DOHH2 (cell line): ENCODE measurements around the gene YBX2.
A peak's percentile ranks its signal among the peaks of the same experiment; 100 is the strongest.

ENCODE experiments used
- H3F3A ChIP-seq: fragments of 200-600 bp; sonication (generic), shearing (Covaris generic); 2 replicates; pipeline ENCODE4 v1.6.0; 2016; ENCODE audit warnings: antibody characterized with exemption, mild to moderate bottlenecking; ENCODE audit not compliant: control insufficient read depth, insufficient read depth
- H3K27ac ChIP-seq: fragments of 200-600 bp; sonication (generic); 2 replicates; pipeline ENCODE4 v1.5.1; 2014; ENCODE audit warnings: low read depth, mild to moderate bottlenecking, low read length, moderate library complexity
- H3K27me3 ChIP-seq: fragments of 200-600 bp; sonication (generic); 2 replicates; pipeline ENCODE4 v1.6.1; 2014; ENCODE audit warnings: mild to moderate bottlenecking, low read length, mixed read lengths; ENCODE audit not compliant: control insufficient read depth
- H3K36me3 ChIP-seq: fragments of 200-600 bp; sonication (generic); 2 replicates; pipeline ENCODE4 v1.6.1; 2014; ENCODE audit warnings: mild to moderate bottlenecking, low read length, moderate library complexity, mixed read lengths; ENCODE audit not compliant: control insufficient read depth
- H3K4me1 ChIP-seq: fragments of 200-600 bp; sonication (generic); 2 replicates; pipeline ENCODE4 v1.6.1; 2014; ENCODE audit warnings: mild to moderate bottlenecking, low read length, mixed read lengths; ENCODE audit not compliant: control insufficient read depth
- H3K4me2 ChIP-seq: fragments of 200-600 bp; sonication (generic); 2 replicates; pipeline ENCODE4 v1.6.0; 2014; ENCODE audit warnings: mild to moderate bottlenecking, low read length, moderate library complexity
- H3K4me3 ChIP-seq: fragments of 200-600 bp; sonication (generic); 2 replicates; pipeline ENCODE4 v1.5.1; 2014; ENCODE audit warnings: mild to moderate bottlenecking, low read length, mixed read lengths
- H3K79me2 ChIP-seq: fragments of 200-600 bp; sonication (generic); 2 replicates; pipeline ENCODE4 v1.6.1; 2014; ENCODE audit warnings: mild to moderate bottlenecking, low read length, mixed read lengths; ENCODE audit not compliant: control insufficient read depth
- H3K9me2 ChIP-seq: fragments of 200-600 bp; sonication (generic); replicated peaks from 2 replicates; pipeline ENCODE4 v1.6.1; 2014; ENCODE audit warnings: mild to moderate bottlenecking, low read length, mixed read lengths; ENCODE audit not compliant: control insufficient read depth
- H3K9me3 ChIP-seq: fragments of 200-600 bp; sonication (generic); 2 replicates; pipeline ENCODE4 v1.6.1; 2014; ENCODE audit warnings: antibody characterized with exemption, low read length, mixed read lengths; ENCODE audit not compliant: control insufficient read depth, insufficient read depth
- H4K20me1 ChIP-seq: fragments of 200-600 bp; sonication (generic); 2 replicates; pipeline ENCODE4 v1.6.0; 2014; ENCODE audit warnings: low read depth, mild to moderate bottlenecking, antibody characterized with exemption, low read length, moderate library complexity; ENCODE audit not compliant: control insufficient read depth, insufficient read depth
- CTCF ChIP-seq: fragments of 200-600 bp; sonication (generic); IDR thresholded peaks from one replicate; pipeline ENCODE4 v1.5.1; 2014; ENCODE audit warnings: antibody characterized with exemption, mild to moderate bottlenecking, low read depth, low read length; ENCODE audit not compliant: poor library complexity, severe bottlenecking
- EZH2phosphoT487 ChIP-seq: fragments of 200-600 bp; sonication (generic); IDR thresholded peaks from 2 replicates; pipeline ENCODE4 v1.6.1; 2017; ENCODE audit warnings: borderline replicate concordance, mild to moderate bottlenecking, antibody characterized with exemption, low read length, moderate library complexity, mixed read lengths

Gene YBX2

DNA sequence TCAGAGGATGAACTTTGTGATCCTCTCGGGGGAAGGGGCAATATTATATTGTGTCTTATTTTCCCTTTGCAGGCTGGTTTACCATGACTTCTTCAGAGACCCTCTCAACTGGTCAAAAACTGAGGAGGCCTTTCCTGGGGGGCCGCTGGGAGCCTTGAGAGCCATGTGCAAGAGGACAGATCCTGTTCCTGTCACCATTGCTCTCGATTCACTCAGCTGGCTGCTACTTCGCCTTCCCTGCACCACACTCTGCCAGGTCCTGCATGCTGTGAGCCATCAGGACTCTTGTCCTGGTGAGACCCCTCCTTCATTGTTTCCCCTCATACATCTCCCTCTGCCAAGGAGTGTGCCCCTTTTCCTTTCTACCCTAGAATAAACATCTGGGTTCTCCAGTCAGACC, 39.9 kb downstream of the YBX2 start:
- H3K36me3 ChIP-seq, result peaks cover 65% of the 10 kb centered on the region
- no peak overlapping the region for H3K4me2 ChIP-seq
- H3K27ac ChIP-seq, result no peak overlapping the region
- H3K9me3 ChIP-seq, result no peaks in the 10 kb centered on the region
- no peaks in the 10 kb centered on the region for H3K9me2 ChIP-seq
- TF ChIP-seq CTCF (no peak), EZH2phosphoT487 (no peak)
- no peaks in the 10 kb centered on the region for H3K27me3 ChIP-seq
- H4K20me1 ChIP-seq, result 0 out of 2 replicates have a peak, but pooled peaks cover 6% of the 10 kb centered on the region
- H3K4me1 ChIP-seq, result peaks cover 16% of the 10 kb centered on the region
- H3K4me3 ChIP-seq, result no peak overlapping the region
- H3K79me2 ChIP-seq, result peaks cover 39% of the 10 kb centered on the region
- peaks cover 2% of the 10 kb centered on the region; the same call in 1 of the 2 replicates for H3F3A ChIP-seq

- Histone ChIP-seq H3K36me3 (peaks cover 62% of the 10 kb centered on the region), H3K4me3 (peak overlapping the region; percentile 88), H3K9me3 (no peaks in the 10 kb centered on the region), H3K27me3 (no peaks in the 10 kb centered on the region), H3K4me2 (peak overlapping the region; percentile 77), H3K27ac (peak overlapping the region; percentile 83; the same call in 1 of the 2 replicates), H3K9me2 (no peaks in the 10 kb centered on the region), H4K20me1 (peaks cover 13% of the 10 kb centered on the region; the same call in 1 of the 2 replicates), H3K4me1 (peaks cover 25% of the 10 kb centered on the region), H3F3A (no peaks in the 10 kb centered on the region), H3K79me2 (peaks cover 54% of the 10 kb centered on the region)
- TF ChIP-seq EZH2phosphoT487 (no peak), CTCF (no peak)
Observed at GRCh38 chr17:7253082-7253481, 41.4 kb downstream of the YBX2 start.

DNA sequence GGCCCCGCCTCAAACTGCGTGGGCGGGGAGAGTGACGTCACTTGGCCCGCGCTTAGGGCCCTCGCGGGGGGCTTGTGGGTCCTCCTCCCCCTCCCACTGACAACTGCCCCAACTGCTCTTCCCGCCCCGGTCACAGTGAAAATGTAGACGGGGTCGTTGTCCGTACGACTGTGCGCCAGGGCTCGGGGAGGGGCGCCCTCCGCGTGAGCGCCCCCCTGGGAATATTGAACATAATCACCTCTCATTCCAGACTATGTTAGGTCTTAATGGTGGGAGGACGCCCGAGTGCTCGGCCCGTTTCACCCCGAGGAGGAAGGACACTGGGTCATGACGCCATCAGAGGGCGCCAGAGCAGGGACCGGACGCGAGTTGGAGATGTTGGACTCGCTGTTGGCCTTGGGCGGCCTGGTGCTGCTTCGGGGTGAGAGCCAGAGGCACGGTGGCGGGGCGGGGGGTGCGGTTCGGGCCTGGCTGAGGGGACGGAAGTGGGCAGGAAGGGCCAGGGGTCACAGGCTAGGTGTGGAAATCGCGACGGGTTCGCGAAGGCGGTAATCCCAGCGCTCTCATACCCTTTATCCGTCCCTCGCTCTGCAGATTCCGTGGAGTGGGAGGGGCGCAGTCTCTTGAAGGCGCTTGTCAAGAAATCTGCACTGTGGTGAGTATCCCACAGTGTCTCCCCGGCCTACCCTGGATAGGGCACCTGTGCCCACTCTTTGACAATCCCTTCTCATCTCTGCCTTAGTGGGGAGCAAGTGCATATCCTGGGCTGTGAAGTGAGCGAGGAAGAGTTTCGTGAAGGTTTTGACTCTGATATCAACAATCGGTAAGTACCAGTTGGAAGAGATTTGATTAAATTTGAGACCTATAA, 42.0 kb downstream of the YBX2 start, which contains the start of gene ELP5:
Gene ELP5 (plus strand): TSS at position 40 of the 868 bp plus-strand sequence. CDS start 336 bp downstream, at position 376.
- peak within 1 kb of the TSS; percentile 83 for H3K27ac ChIP-seq
- H3K4me1 ChIP-seq, result peaks cover 25% of the 10 kb centered on the region
- peaks cover 60% of the 10 kb centered on the region for H3K79me2 ChIP-seq
- no peak for TF ChIP-seq EZH2phosphoT487
- peak; percentile 63 for TF ChIP-seq CTCF
- H3K4me2 ChIP-seq, result peak within 1 kb of the TSS; percentile 97
- H3K36me3 ChIP-seq, result peaks cover 60% of the 10 kb centered on the region
- H3K4me3 ChIP-seq, result peak within 1 kb of the TSS; percentile 88
- H3K9me3 ChIP-seq, result no peaks in the 10 kb centered on the region
- H3K27me3 ChIP-seq, result no peaks in the 10 kb centered on the region
- peaks cover 13% of the 10 kb centered on the region; the same call in 1 of the 2 replicates for H4K20me1 ChIP-seq
- no peaks in the 10 kb centered on the region for H3F3A ChIP-seq
- no peaks in the 10 kb centered on the region for H3K9me2 ChIP-seq
